ENCODE data around the gene AFDN. TPM values are rescaled to one million over a fixed set of nuclear protein-coding genes. Genes with fewer than 3 reads are reported as not detected.

AFDN gene
- total and polyA plus RNA-seq, 3 donors from 2014 or later: 87.6 to 333 (median 291) TPM

- no peak overlapping the region for H3K4me3 ChIP-seq
- no peak for DNase-seq
- no peaks in the 10 kb centered on the region for H3K36me3 ChIP-seq (ENCODE audit: low read depth, missing control alignments)
- no peak for TF ChIP-seq CTCF (IDR thresholded peaks at IDR 0.05)
- no peak for TF ChIP-seq POLR2A (IDR thresholded peaks at IDR 0.05)
- no peak overlapping the region for H3K27ac ChIP-seq
- WGBS, 2 donors: 87 to 95% methylated on average over 10 to 13 of the region's 13 CpGs
- intact Hi-C loops (cut with DNase I; ENCODE audit: low total_unique reads): no loop called here
- H3K4me1 ChIP-seq: no peaks in the 10 kb centered on the region
- H3K9me3 ChIP-seq: no peaks in the 10 kb centered on the region
- H3K27me3 ChIP-seq: no peaks in the 10 kb centered on the region
These were observed 158.3 kb downstream of the AFDN start for GRCh38 chr6:167984876-167985604.

- Histone ChIP-seq H3K4me1 (no peaks in the 10 kb centered on the region), H3K9me3 (no peaks in the 10 kb centered on the region), H3K36me3 (ENCODE audit: low read depth, missing control alignments) (no peaks in the 10 kb centered on the region), H3K4me3 (no peak overlapping the region), H3K27ac (no peak overlapping the region), H3K27me3 (no peaks in the 10 kb centered on the region)
- TF ChIP-seq POLR2A (IDR thresholded peaks at IDR 0.05) (no peak), CTCF (IDR thresholded peaks at IDR 0.05) (no peak)
- intact Hi-C loops (cut with DNase I; ENCODE audit: low total_unique reads): no loop called here
- no peak for DNase-seq
- 96 to 97% methylated on average over 38 to 39 of the region's 39 CpGs for WGBS, 2 donors
These were observed 159.3 kb downstream of the AFDN start for GRCh38 chr6:167985911-167986595.

DNA sequence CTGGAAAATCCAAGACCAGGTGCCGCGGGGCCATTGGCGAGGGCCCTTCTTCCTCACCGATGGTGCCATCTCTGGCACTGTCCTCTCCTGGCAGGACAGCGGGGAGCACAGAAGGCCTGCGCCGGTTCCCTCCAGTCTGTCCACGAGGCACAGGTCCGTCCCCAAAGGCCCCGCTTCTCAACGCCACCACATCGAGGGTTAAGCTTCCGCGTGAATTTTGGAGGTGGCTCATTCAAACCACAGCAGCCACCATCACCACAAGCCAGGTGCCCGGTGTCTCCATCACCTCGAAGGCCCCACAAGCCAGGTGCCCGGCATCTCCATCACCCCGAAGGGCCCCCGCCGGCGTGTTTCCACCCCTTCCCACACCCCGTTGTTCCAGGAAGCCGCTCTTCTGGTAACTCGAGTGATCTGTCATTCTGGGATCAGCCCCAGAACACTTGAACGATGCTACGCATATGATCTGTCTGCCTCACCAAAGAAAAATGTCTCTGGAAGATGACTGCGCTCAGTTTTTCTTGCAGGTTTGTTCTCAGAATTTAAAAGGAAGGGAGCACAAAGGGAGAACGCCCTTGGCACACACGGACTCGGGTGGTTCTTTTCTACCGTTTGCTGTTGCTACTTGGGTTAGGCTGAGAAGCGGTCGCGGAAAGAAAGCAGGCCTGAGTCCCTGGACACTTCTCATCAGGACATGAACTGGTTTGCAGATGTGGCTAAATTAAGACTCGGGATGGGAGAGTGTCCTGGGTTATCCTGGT, 160.9 kb downstream of the AFDN start:
- Histone ChIP-seq H3K9me3 (no peaks in the 10 kb centered on the region), H3K4me1 (no peaks in the 10 kb centered on the region), H3K27me3 (no peaks in the 10 kb centered on the region), H3K4me3 (no peak overlapping the region), H3K36me3 (ENCODE audit: low read depth, missing control alignments) (no peaks in the 10 kb centered on the region), H3K27ac (no peak overlapping the region)
- 92 to 94% methylated on average over 34 to 35 of the region's 35 CpGs for WGBS, 2 donors
- DNase-seq: no peak
- no peak for TF ChIP-seq CTCF (IDR thresholded peaks at IDR 0.05)
- TF ChIP-seq POLR2A (IDR thresholded peaks at IDR 0.05): no peak
- intact Hi-C loops (cut with DNase I; ENCODE audit: low total_unique reads): no loop called here

DNA sequence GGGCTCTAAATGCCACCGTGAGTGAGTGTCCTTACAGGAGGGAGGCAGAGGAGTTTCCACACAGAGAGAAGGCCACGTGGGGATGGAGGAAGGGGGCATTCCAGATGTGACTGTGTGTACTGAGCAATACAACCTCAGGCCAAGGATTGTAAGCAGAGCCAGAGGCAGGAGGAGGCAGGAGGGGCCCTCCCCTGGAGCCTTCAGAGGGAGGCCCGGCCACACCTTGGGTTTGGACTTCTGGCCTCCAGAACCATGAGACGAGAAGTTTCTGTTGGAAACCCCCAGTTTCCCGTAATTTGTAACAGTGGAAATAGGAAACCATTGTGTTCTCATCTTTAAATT, 161.4 kb downstream of the AFDN start:
- no peak for TF ChIP-seq CTCF (IDR thresholded peaks at IDR 0.05)
- no peak for TF ChIP-seq POLR2A (IDR thresholded peaks at IDR 0.05)
- no peak overlapping the region for H3K27ac ChIP-seq
- H3K36me3 ChIP-seq (ENCODE audit: low read depth, missing control alignments): no peaks in the 10 kb centered on the region
- WGBS, 2 donors: 64 to 84% methylated on average over 5 of the region's 5 CpGs
- intact Hi-C loops (cut with DNase I; ENCODE audit: low total_unique reads): no loop called here
- H3K27me3 ChIP-seq: no peaks in the 10 kb centered on the region
- no peaks in the 10 kb centered on the region for H3K4me1 ChIP-seq
- DNase-seq: no peak
- H3K4me3 ChIP-seq: no peak overlapping the region
- H3K9me3 ChIP-seq: no peaks in the 10 kb centered on the region
